Measurements from ENCODE around the gene CACNG6.
"Not testable (repeated sequence)": the region's sequence is repeated elsewhere in the genome, so short reads cannot be mapped to it uniquely, and the experiment has no call there.

CACNG6 gene, protein sequence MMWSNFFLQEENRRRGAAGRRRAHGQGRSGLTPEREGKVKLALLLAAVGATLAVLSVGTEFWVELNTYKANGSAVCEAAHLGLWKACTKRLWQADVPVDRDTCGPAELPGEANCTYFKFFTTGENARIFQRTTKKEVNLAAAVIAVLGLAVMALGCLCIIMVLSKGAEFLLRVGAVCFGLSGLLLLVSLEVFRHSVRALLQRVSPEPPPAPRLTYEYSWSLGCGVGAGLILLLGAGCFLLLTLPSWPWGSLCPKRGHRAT

DNA sequence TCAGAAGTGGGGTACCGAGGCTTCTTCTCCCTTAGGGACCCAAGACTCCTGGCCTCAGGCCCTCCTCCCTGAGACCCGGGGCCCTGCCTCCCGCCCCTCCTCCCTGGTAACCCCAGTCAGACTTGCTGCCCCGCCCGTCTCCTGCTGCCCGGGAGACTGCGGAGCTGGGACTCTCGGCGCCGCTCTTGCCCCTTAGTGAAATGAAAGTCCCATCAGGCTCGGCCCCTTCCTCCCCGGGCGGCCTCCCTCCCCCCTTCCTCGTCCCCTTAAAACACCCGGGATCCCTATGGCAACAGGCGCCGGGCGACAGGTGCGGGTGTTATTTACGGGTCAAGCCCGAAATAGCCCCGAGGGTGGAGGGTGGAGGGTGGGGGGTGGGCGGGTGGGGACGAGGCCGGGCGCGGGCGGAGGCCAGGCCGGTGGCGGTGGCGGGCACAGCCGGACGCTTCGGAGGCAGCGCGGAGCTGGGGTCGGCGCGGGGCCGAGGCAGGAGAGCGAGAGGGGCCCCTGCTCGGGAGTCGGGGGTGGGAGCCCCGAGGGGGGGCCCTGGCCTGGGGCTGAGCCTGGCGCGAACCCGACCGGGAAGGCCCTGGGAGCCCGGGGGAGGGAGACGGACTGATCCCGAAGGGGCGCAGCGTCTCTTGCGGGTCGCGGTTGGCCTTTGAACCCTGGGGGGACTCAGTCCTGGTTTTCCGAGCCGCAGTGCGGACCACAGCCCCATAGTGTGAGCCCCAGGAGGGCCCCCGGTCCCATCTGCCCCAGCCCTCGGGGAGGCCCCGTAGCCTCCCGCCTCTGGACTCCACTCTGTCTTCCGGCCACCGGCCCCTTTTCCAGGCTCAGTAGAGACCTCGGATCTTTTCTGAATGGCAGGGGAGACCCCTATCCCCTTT lies at the start of gene CACNG6:
Gene CACNG6 (plus strand): TSS at position 414 of the 890 bp plus-strand sequence. CDS start 1,241 bp downstream, outside the sequence.
- Histone ChIP-seq H3K4me3 (peak within 1 kb of the TSS in 3 of 7 experiments; percentile 7 to 28 (median 17)), H3K27ac (no peak within 1 kb of the TSS)

- H3K4me3 ChIP-seq = no peak overlapping the region
- no peak overlapping the region for H3K27ac ChIP-seq
Observed at GRCh38 chr19:53942001-53942786, 49.2 kb upstream of the CACNG6 start.

DNA sequence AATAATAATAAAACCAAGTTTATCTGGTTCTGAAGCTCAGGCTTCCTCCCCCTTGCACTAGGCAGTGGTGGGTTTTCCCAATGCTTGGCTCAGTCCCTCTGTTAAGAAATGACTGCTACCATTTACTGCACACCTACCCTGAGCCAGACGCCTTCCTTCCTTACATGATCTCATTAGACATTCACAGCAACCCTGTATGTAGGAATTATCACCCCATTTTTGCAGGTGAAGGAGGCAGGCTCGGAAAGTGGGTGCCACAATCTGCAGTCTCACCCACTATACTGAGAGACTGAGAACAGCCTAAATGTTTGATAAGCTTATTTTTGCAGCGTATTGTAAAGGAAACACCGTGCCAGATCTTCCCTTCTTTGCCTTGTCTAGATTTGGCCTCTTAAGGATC lies 47.0 kb upstream of the CACNG6 start:
- H3K27ac ChIP-seq = no peak overlapping the region
- no peak overlapping the region for H3K4me3 ChIP-seq

GRCh38 chr19:53944933-53945332 lies 46.5 kb upstream of the CACNG6 start:
- Histone ChIP-seq H3K4me3 (no peak overlapping the region), H3K27ac (no peak overlapping the region)

DNA sequence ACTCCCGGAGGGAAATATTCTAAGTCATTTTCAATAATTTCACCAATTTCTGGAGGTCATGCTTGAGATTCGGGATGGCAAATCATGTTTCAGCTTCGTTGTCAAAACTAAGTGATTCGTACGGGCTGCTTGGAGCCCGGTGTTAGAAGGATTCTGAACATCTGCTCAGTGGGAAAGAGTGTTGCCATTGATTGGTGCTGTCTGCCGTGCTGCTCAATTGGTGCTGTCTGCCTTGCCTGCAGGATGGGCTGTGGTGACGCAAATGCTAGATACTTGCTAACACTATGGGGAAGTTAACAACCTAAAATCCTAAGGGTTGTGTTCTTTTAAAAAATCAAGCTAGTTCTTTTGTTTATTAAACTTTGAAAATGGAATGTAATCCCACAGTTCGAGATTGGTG lies 46.0 kb upstream of the CACNG6 start:
- no peak overlapping the region for H3K27ac ChIP-seq
- H3K4me3 ChIP-seq = no peak overlapping the region

- Histone ChIP-seq H3K27ac (no peak overlapping the region), H3K4me3 (no peak overlapping the region)
Observed at GRCh38 chr19:53945998-53946397, 45.4 kb upstream of the CACNG6 start.

DNA sequence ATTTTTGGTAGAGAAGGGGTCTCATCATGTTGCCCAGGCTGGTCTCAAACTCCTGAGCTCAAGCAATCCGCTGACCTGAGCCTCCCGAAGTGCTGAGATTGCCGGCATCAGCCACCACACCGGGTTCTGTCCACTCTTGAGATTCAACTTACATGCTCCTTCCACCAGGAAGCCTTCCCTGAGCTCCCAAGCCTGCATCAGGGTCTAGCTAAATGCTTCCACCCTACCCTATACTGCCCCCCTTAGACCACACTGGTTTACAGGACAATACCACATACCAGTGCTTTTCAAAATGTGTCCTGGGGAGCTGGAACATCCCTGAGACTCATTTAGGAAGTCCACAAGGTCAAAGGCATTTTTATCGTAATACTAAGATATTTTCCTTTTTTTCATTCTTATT lies 43.8 kb upstream of the CACNG6 start:
- no peak overlapping the region for H3K4me3 ChIP-seq

DNA sequence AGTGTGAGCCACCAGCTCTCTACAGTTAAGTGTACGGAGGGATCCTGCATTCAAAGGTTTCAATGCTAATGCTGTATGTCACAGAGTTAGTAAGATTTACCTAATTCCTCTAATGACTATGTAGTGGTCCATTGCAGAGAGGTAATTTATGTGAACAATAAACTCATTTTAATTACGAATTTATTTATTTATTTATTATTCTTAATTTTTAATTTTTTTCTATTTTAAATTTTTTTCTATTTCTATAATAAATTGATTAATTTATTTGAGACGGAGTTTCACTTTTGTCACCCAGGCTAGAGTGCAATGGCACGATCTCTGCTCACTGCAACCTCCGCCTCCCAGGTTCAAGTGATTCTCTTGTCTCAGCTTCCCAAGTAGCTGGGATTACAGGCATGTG lies 42.8 kb upstream of the CACNG6 start:
- not testable (repeated sequence) for H3K27ac ChIP-seq, H3K4me3 ChIP-seq

More for the DNA sequence above, 43.8 kb upstream of the CACNG6 start:
- H3K27ac ChIP-seq = no peak overlapping the region

- Histone ChIP-seq H3K4me3 (no peak overlapping the region), H3K27ac (no peak overlapping the region)
Observed at GRCh38 chr19:53951436-53951835, 40.0 kb upstream of the CACNG6 start.

DNA sequence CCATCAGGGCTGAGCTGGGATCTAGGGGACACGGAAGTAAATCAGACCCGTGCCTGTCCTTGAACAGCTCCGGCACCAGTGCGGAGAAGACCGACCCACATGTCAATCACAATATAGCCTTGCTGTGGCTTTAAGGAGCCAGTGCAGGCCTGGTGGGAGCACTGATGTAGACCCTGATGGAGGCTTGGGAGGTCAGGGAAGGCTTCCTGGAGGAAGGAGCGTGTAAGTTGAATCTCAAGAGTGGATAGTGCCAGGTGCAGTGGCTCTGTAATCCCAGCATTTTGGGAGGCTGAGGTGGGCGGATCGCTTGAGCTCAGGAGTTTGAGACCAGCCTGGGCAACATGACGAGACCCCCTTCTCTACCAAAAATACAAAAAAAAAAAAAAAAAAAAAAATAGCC lies 39.5 kb upstream of the CACNG6 start:
- no peak overlapping the region for H3K27ac ChIP-seq
- H3K4me3 ChIP-seq = no peak overlapping the region

DNA sequence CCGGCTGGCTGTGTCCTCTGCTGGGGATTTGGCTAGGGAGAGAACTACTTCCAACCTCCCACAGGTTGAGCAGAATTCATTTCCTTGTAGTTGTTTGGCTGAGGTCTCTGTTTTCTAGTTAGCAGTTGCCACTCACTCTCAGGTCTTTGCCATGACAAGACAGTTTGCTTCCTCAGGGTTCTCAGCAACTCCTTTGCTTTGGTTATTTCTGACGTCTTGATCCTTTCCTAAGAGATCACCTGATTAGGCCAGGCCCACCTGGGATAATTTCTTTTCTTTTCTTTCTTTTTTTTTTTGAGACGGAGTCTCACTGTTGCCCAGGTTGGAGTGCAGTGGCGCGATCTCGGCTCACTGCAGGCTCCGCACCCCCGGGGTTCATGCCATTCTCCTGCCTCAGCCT lies 38.1 kb upstream of the CACNG6 start:
- no peak overlapping the region for H3K27ac ChIP-seq

GRCh38 chr19:53957448-53958167 lies 33.8 kb upstream of the CACNG6 start:
- H3K27ac ChIP-seq = no peak overlapping the region
- H3K4me3 ChIP-seq = no peak overlapping the region

More for the DNA sequence above, 38.1 kb upstream of the CACNG6 start:
- no peak overlapping the region for H3K4me3 ChIP-seq

DNA sequence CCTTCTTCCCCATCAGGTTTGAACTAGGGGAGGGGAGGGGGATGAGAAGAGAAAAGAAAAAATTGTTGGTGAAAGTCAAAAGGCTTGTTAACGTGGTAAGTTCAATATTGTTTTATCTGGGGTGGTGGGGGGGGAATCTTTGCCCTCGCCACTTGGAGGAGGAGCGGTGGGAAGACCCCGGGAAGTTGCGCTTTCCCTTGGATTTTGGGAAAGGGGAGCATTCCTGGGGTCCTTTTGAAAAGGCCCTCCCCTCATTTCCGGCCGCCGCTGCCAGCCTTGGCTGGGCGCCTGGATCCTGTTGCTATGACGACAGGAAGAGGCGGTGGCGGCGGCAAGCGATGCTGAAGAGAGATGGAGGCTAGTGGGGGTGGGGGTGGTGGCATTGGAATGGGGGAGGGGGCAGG lies 33.3 kb upstream of the CACNG6 start:
- Histone ChIP-seq H3K4me3 (no peak overlapping the region), H3K27ac (no peak overlapping the region)

DNA sequence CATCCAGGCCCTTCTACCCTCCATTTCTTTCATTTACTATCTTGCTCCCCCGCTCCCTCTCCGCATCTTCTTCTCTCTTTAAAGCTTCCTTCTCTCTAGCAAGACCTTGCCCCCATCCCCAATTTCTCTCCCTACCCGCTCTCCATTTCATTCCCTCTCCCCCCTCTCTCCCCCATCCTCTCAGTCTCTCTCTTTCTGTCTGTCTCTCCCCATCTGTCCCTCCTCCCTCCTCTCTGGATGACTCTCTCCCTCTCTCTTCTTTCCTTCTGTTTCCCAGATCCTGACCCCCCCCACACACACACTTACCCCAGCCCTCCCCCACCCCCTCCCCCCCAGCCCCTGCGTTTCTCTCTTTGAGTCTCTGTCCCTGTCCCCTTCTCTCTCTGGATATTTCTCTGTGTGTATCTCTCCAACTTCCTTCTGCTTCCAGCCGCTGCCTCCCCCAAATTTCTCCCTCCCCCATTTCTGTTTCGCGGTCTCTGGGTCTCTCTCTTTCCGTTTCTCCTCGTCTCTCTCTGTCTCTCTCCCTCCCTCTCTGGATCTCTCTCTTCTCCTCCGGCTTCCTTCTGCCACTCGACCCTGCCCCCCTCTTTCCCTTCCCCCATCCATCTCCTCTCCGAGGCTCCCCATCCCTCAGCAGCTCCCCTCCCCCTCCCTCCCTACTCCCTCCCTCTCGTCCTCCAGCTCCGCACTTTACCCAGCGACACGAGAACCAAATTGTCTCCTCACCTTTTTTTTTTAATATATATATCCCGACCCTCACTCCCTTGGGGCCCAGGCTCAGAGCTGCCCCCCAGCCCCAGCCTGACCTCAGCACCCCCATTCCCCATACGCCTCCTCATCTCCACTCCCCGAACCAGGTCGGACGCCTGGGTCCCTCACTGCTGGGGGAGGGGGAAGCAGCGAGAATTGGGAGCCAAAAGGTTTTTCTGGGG lies 32.3 kb upstream of the CACNG6 start:
- no peak overlapping the region for H3K4me3 ChIP-seq
- no peak overlapping the region for H3K27ac ChIP-seq

DNA sequence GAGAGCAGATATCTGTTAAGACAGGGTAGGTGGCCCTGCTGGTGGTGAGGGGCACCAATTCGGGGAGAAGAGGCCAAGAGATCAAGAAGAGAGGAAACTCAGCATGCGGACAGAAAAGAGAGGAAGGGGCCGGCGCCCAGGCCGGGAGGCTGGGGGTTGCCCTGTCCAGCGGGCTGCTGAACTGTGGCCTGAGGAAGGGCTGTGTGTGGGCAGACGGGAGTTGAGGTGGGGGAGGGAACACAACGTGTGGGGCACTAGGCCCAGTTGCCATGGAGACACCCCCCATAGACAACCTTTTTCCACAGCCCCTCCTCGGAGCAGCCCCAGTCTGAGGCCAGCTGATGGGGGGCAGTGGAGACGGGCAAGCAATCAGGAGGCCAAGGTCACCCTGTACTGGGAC lies 31.2 kb upstream of the CACNG6 start:
- H3K4me3 ChIP-seq = no peak overlapping the region

GRCh38 chr19:53960886-53961285 lies 30.6 kb upstream of the CACNG6 start:
- H3K27ac ChIP-seq = no peak overlapping the region
- no peak overlapping the region for H3K4me3 ChIP-seq

More for the DNA sequence above, 31.2 kb upstream of the CACNG6 start:
- H3K27ac ChIP-seq = no peak overlapping the region

GRCh38 chr19:53961523-53962356 lies 29.7 kb upstream of the CACNG6 start:
- Histone ChIP-seq H3K27ac (no peak overlapping the region), H3K4me3 (no peak overlapping the region)
